Epithelial cell of proximal tubule (primary cell): ENCODE data around the gene INTS1. TPM values are rescaled to one million over a fixed set of nuclear protein-coding genes. Genes with fewer than 3 reads are reported as not detected.

Experiments
- DNase-seq: peaks from one replicate; pipeline ENCODE4 v3.0.0-alpha.2; 2011; ENCODE audit warnings: low read depth
- H3K4me3 ChIP-seq: 2 replicates; pipeline ENCODE4 v1.5.1; 2011; ENCODE audit warnings: low read depth, mild to moderate bottlenecking, low read length
- CTCF ChIP-seq: conservative IDR thresholded peaks from 2 replicates; pipeline ENCODE4 v1.5.1; 2012; ENCODE audit warnings: low read depth, mild to moderate bottlenecking, low read length
- total RNA-seq: library from RNA; depleted of rRNA; stranded (reverse); fragments of >200 nt; gene quantifications from 2 replicates; pipeline ENCODE4 v1.2.3, GENCODE V29; 2015

INTS1 gene
- total RNA-seq, 1 donor from 2014 or later: 88.2 TPM

DNA sequence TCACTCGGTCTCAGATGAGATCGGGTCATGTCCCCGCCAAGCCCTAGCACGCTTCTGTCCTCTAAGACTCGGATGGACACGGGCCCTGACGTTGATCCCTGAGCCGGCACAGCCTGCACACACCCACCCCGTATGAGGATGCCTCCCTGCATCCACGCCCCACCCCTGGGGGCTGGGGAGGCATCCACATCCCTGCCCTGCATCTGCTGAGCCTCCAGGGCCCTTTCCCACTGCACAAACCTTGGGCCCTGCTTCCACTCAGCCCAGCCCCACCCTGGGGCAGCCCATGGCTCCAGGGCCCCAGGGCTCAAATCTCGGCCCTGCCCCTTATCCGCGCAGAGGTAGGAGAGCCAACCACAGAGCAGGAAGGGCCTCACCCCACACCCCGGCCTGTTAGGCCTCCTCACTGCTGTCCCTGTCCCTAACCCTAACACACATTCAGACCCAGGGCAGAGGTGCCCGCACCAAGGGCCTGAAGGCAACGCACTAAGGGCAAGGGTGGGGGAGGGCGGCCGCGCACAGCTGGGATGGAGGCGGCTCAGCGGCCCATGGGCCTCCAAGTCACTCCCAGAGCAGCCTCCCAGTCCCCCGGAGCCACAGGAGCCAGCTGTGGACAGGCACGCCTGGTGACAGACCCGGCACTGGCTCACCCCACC lies 35.4 kb downstream of the INTS1 start:
- TF ChIP-seq CTCF: no peak

DNA sequence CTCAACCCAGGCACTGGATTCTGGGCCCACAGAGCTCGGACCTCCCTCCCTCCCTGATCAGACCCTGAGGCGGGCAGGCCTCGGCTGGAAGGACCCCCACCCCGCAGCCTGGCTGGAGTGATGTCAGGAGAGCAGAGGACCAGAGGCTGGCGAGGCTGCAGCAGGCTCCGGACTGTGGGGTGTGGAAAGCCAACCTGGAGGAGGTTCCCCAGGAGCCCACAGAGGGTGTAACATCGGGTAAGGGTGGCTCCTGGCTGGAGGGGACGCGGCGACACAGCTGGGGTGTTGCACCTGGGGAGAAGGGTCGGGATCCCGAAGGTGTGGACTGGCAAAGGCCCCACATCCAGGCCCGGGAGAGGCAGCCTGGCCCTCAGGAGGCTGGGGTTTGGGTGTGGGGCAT lies 36.0 kb downstream of the INTS1 start:
- TF ChIP-seq CTCF: no peak
- DNase-seq: no peak
- H3K4me3 ChIP-seq: no peak overlapping the region

More for the DNA sequence above, 35.4 kb downstream of the INTS1 start:
- H3K4me3 ChIP-seq: no peak overlapping the region
- no peak for DNase-seq

DNA sequence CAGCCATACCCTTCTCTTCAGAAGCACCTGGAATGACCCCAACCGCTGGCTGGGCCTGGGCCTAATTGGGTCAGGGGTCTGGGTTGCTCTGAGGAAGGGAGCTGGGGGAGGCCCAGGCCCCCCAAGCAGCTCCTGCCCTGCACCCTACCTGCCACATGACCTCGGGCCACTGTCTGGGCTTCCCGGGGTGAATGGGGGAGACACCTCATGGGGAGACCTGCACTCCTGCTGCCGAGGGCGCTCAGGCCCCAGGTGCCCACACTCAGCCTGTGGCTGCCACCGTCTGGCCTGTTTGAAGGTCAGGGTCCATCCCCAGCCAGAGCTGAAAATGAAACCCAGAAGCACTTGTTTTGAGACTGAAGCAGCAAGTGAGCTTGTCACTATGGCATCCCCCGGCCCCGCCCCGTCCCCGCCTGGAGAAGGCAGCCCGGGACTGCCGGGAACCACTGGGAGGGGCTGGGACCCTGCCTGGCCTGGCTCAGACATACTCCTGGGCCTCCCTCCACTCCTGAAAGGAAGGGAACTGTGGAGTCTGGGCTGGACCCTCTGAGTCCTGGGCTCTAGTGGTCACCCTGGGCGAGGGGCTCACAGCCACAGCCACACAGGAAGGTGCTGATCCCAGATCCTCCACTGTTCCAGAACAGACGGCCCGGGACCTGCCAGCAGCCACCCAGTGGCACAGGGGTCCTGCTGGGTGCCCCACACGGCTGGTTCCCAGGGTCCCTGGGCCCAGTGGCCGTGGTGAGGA lies 37.5 kb downstream of the INTS1 start:
- H3K4me3 ChIP-seq: no peak overlapping the region
- no peak for DNase-seq
- no peak for TF ChIP-seq CTCF

- no peak for DNase-seq
- no peak for TF ChIP-seq CTCF
- H3K4me3 ChIP-seq: no peak overlapping the region
Measured at GRCh38 chr7:1464694-1465093, 39.5 kb downstream of the INTS1 start.

DNA sequence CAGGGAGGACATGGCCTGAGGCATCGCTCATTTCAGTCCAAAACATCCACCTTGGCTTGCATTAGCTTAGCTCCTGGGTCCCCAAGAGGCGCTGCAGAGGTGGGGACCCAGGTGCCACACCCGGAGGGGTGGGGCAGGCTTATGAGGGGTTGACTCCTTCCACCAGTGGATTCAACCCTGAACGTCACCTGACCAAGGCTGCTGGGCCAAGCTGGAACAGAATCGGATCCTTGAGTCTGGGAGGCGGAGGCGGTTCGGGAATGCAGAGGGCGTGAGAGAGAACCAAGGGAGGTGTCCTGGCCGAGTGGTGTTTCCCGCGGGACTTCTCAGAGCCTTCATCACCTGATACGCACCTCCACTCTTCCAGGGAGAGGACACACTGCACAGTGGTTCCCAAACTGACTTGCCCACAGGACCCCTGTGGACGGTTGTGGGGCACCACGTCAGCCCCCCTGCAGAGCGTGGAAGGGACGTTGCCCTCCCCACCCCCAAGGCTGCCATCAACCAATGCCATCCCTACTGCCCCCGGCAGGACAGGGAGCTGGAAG lies 40.4 kb downstream of the INTS1 start:
- TF ChIP-seq CTCF: no peak

GRCh38 chr7:1461646-1462375 lies 42.4 kb downstream of the INTS1 start:
- no peak overlapping the region for H3K4me3 ChIP-seq
- DNase-seq: no peak
- no peak for TF ChIP-seq CTCF

More for the DNA sequence above, 40.4 kb downstream of the INTS1 start:
- no peak for DNase-seq
- no peak overlapping the region for H3K4me3 ChIP-seq
